ENCODE results near the gene CDCP1.

Gene CDCP1

GRCh38 chr3:45118615-45119071 is 27.5 kb downstream of the CDCP1 start:
- Histone ChIP-seq H3K4me2 (ENCODE audit: low read length) (no peak overlapping the region), H3K79me2 (ENCODE audit: insufficient read depth, low read length) (no peaks in the 10 kb centered on the region), H3K9ac (ENCODE audit: low read length) (no peak overlapping the region), H4K20me1 (ENCODE audit: insufficient read depth, low read length) (no peaks in the 10 kb centered on the region), H2AFZ (ENCODE audit: low read length) (no peak overlapping the region), H3K4me3 (ENCODE audit: low read depth, low read length, poor library complexity, severe bottlenecking) (no peak overlapping the region), H3K4me1 (ENCODE audit: insufficient read depth, low read length, severe bottlenecking) (no peaks in the 10 kb centered on the region), H3F3A (ENCODE audit: insufficient read depth, low read length) (no peaks in the 10 kb centered on the region), H3K9me2 (ENCODE audit: low read depth, low read length) (no peaks in the 10 kb centered on the region), H3K27ac (ENCODE audit: low read depth, low read length, poor library complexity, severe bottlenecking) (no peak overlapping the region), H3K27me3 (ENCODE audit: insufficient read depth, low read length) (0 out of 2 replicates have a peak, but pooled peaks cover 3% of the 10 kb centered on the region), H3K36me3 (ENCODE audit: insufficient read depth, low read length) (no peaks in the 10 kb centered on the region), H3K9me3 (ENCODE audit: low read length) (no peaks in the 10 kb centered on the region)
- TF ChIP-seq CTCF (IDR thresholded peaks at IDR 0.05; ENCODE audit: low read length) (no peak), EZH2 (IDR thresholded peaks at IDR 0.05; ENCODE audit: borderline replicate concordance, low read length) (no peak)

GRCh38 chr3:45116350-45116749 is 29.8 kb downstream of the CDCP1 start:
- H3K27me3 ChIP-seq (ENCODE audit: insufficient read depth, low read length) = 0 out of 2 replicates have a peak, but pooled peaks cover 3% of the 10 kb centered on the region
- H3K27ac ChIP-seq (ENCODE audit: low read depth, low read length, poor library complexity, severe bottlenecking) = no peak overlapping the region
- no peak overlapping the region for H3K4me3 ChIP-seq (ENCODE audit: low read depth, low read length, poor library complexity, severe bottlenecking)
- no peaks in the 10 kb centered on the region for H3K9me3 ChIP-seq (ENCODE audit: low read length)
- H3K4me1 ChIP-seq (ENCODE audit: insufficient read depth, low read length, severe bottlenecking) = no peaks in the 10 kb centered on the region
- H3K9ac ChIP-seq (ENCODE audit: low read length) = no peak overlapping the region
- no peak for TF ChIP-seq CTCF (IDR thresholded peaks at IDR 0.05; ENCODE audit: low read length)
- TF ChIP-seq EZH2 (IDR thresholded peaks at IDR 0.05; ENCODE audit: borderline replicate concordance, low read length) = no peak
- H3K4me2 ChIP-seq (ENCODE audit: low read length) = no peak overlapping the region
- H2AFZ ChIP-seq (ENCODE audit: low read length) = no peak overlapping the region
- no peaks in the 10 kb centered on the region for H3K79me2 ChIP-seq (ENCODE audit: insufficient read depth, low read length)
- no peaks in the 10 kb centered on the region for H3K36me3 ChIP-seq (ENCODE audit: insufficient read depth, low read length)
- H3K9me2 ChIP-seq (ENCODE audit: low read depth, low read length) = no peaks in the 10 kb centered on the region
- H3F3A ChIP-seq (ENCODE audit: insufficient read depth, low read length) = no peaks in the 10 kb centered on the region
- no peaks in the 10 kb centered on the region for H4K20me1 ChIP-seq (ENCODE audit: insufficient read depth, low read length)

GRCh38 chr3:45113625-45114050 is 32.5 kb downstream of the CDCP1 start:
- H3K4me2 ChIP-seq (ENCODE audit: low read length) = no peak overlapping the region
- H4K20me1 ChIP-seq (ENCODE audit: insufficient read depth, low read length) = no peaks in the 10 kb centered on the region
- no peaks in the 10 kb centered on the region for H3K79me2 ChIP-seq (ENCODE audit: insufficient read depth, low read length)
- no peak overlapping the region for H3K9ac ChIP-seq (ENCODE audit: low read length)
- H3K4me1 ChIP-seq (ENCODE audit: insufficient read depth, low read length, severe bottlenecking) = no peaks in the 10 kb centered on the region
- H3F3A ChIP-seq (ENCODE audit: insufficient read depth, low read length) = no peaks in the 10 kb centered on the region
- no peak overlapping the region for H2AFZ ChIP-seq (ENCODE audit: low read length)
- no peaks in the 10 kb centered on the region for H3K36me3 ChIP-seq (ENCODE audit: insufficient read depth, low read length)
- TF ChIP-seq CTCF (IDR thresholded peaks at IDR 0.05; ENCODE audit: low read length) (no peak), EZH2 (IDR thresholded peaks at IDR 0.05; ENCODE audit: borderline replicate concordance, low read length) (no peak)
- H3K27ac ChIP-seq (ENCODE audit: low read depth, low read length, poor library complexity, severe bottlenecking) = no peak overlapping the region
- 0 out of 2 replicates have a peak, but pooled peaks cover 3% of the 10 kb centered on the region for H3K27me3 ChIP-seq (ENCODE audit: insufficient read depth, low read length)
- no peaks in the 10 kb centered on the region for H3K9me2 ChIP-seq (ENCODE audit: low read depth, low read length)
- H3K9me3 ChIP-seq (ENCODE audit: low read length) = no peaks in the 10 kb centered on the region
- no peak overlapping the region for H3K4me3 ChIP-seq (ENCODE audit: low read depth, low read length, poor library complexity, severe bottlenecking)
